GM12865 (cell line): Measurements from ENCODE around the gene TTC16.

ENCODE experiments used
- DNase-seq: peaks from one replicate; pipeline ENCODE4 v3.0.0; 2010; ENCODE audit warnings: low read depth
- H3K4me3 ChIP-seq: 2 replicates; pipeline ENCODE4 v1.5.1; 2011; ENCODE audit warnings: mild to moderate bottlenecking, low read depth, low read length, control low read depth
- CTCF ChIP-seq: IDR thresholded peaks from 2 replicates; pipeline ENCODE4 v1.5.1; 2011; ENCODE audit warnings: low read length, control low read depth, low read depth, inconsistent platforms; ENCODE audit not compliant: insufficient read depth; ENCODE audit errors: missing control alignments

TTC16 gene

GRCh38 chr9:127770583-127770904 is 54.7 kb downstream of the TTC16 start:
- H3K4me3 ChIP-seq = peak overlapping the region; percentile 66
- DNase-seq = no peak
- no peak for TF ChIP-seq CTCF

- peak overlapping the region; percentile 66 for H3K4me3 ChIP-seq
- no peak for TF ChIP-seq CTCF
- DNase-seq = peak; percentile 98
Observed at GRCh38 chr9:127770905-127771569, 55.2 kb downstream of the TTC16 start.

GRCh38 chr9:127771570-127772189 is 55.8 kb downstream of the TTC16 start:
- H3K4me3 ChIP-seq = peak overlapping the region; percentile 66; the same call in 1 of the 2 replicates
- DNase-seq = no peak
- no peak for TF ChIP-seq CTCF

- no peak for TF ChIP-seq CTCF
- no peak overlapping the region for H3K4me3 ChIP-seq
- DNase-seq = no peak
Observed at GRCh38 chr9:127772603-127773002, 56.7 kb downstream of the TTC16 start.

- DNase-seq = no peak
- no peak overlapping the region for H3K4me3 ChIP-seq
- no peak for TF ChIP-seq CTCF
Observed at GRCh38 chr9:127773272-127773671, 57.4 kb downstream of the TTC16 start.

- no peak overlapping the region for H3K4me3 ChIP-seq
- no peak for DNase-seq
- TF ChIP-seq CTCF = no peak
Observed at GRCh38 chr9:127773981-127774380, 58.1 kb downstream of the TTC16 start.
